Upper lobe of right lung (tissue), 1 donor: ENCODE measurements around the gene RNF34. TPM values are rescaled to one million over a fixed set of nuclear protein-coding genes. Genes with fewer than 3 reads are reported as not detected.

ENCODE experiments used
- ATAC-seq: fragments of 200-7000 bp; cut with Tn5 transposase; one replicate; pipeline ENCODE4 v1.9.1; 2020; ENCODE audit warnings: mild to moderate bottlenecking, moderate library complexity
- DNase-seq: peaks from one replicate; pipeline ENCODE4 v3.0.0-alpha.2; 2020
- H3K27ac ChIP-seq: fragments of 200-600 bp; one replicate; pipeline ENCODE4 v1.8.0; 2022
- H3K27me3 ChIP-seq: fragments of 200-600 bp; one replicate; pipeline ENCODE4 v1.8.0; 2022; ENCODE audit warnings: mild to moderate bottlenecking
- H3K36me3 ChIP-seq: fragments of 200-600 bp; one replicate; pipeline ENCODE4 v1.8.0; 2022
- H3K4me1 ChIP-seq: fragments of 200-600 bp; one replicate; pipeline ENCODE4 v1.8.0; 2022
- H3K4me3 ChIP-seq: fragments of 200-600 bp; one replicate; pipeline ENCODE4 v1.8.0; 2022; ENCODE audit warnings: mild to moderate bottlenecking
- H3K9me3 ChIP-seq: fragments of 200-600 bp; one replicate; pipeline ENCODE4 v1.8.0; 2022
- CTCF ChIP-seq: fragments of 200-600 bp; IDR thresholded peaks from one replicate; pipeline ENCODE4 v1.8.0; 2022; ENCODE audit warnings: antibody characterized with exemption
- intact Hi-C: fragments of 100-400 bp; cut with DNase I; formaldehyde crosslinking; loops from one replicate; pipeline ENCODE4 v1.11.0; 2022
- long read RNA-seq: library from polyadenylated mRNA; unstranded; transcript quantifications from one replicate; pipeline ENCODE4 v2.0.0, GENCODE V29; 2021
- total RNA-seq: library from RNA; stranded (reverse); fragmentation: NEBNext Ultra II Directional; extraction: Animal tissue kit (Norgen Biotek cat#: 25700); gene quantifications from one replicate; pipeline ENCODE4 v1.2.1, GENCODE V29; 2021
- donor health status: DM: no; HTN: yes; CAD: no; lungs with severe emphysema.

RNF34 gene, protein sequence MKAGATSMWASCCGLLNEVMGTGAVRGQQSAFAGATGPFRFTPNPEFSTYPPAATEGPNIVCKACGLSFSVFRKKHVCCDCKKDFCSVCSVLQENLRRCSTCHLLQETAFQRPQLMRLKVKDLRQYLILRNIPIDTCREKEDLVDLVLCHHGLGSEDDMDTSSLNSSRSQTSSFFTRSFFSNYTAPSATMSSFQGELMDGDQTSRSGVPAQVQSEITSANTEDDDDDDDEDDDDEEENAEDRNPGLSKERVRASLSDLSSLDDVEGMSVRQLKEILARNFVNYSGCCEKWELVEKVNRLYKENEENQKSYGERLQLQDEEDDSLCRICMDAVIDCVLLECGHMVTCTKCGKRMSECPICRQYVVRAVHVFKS
- 29.5 TPM for total RNA-seq
- long read RNA-seq, transcript RNF34-201 (6 exons, 2,066 nt): major isoform, 12 of 24 reads
- long read RNA-seq, partial matches to known transcripts: 0 of 24 reads
- long read RNA-seq, other reads (novel, unspliced or antisense): 10 of 24 reads

DNA sequence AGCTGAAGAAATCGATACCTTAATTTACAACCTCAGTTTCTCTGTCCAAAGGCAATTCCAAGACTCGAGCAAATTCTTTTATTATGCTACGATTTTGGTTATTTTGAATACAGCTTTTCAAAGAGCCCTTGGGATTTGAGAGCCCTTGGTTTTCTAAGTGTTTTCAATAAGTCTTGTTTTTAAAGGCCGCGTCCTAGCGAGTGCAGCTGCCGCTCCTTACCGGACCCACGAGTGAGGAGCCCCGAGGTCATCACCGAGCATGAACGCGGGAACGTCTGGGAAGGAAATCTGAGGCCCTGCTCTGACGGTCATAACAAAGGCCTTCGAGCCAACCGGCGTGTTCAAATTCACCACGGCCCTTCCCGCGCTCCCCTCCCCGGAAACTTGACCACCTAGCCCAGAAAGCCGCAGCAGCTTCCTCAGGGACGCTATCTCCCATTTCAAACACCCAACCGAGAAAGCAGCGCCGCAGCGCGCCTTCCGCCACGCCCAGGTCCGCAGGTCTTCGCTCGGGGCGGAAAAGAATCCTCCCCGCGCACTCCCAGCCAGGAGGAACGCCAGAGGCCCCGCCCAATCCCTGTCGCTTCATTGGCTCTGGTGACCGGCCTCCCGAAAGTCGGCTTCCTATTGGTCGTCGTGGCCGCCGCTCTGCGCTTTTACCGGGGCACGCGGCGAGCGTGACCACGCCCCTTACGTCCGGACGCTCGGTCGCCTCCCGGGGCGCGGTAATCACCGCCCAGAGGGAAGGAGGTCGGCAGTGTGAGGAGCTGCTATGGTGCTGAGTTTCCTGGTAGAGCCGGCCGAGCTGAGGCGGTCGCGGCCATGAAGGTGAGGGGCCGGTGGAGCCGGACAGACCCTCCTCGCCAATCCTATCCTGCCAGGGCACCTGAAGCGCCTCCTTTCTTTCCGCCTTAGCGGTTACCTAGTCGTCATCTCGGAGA lies at the start of gene RNF34:
TSS of gene RNF34 (plus strand) at position 728 of the 941 bp plus-strand sequence. CDS start at position 823, 95 bp downstream.
- intact Hi-C loops: no loop called here
- peaks cover 6% of the 10 kb centered on the region for H3K36me3 ChIP-seq
- peak; percentile 99 for ATAC-seq
- peak within 1 kb of the TSS; percentile 94 for H3K27ac ChIP-seq
- peak; percentile 100 for DNase-seq
- peaks cover 15% of the 10 kb centered on the region for H3K4me1 ChIP-seq
- no peaks in the 10 kb centered on the region for H3K27me3 ChIP-seq
- no peak for TF ChIP-seq CTCF
- no peaks in the 10 kb centered on the region for H3K9me3 ChIP-seq
- H3K4me3 ChIP-seq: peak within 1 kb of the TSS; percentile 98

DNA sequence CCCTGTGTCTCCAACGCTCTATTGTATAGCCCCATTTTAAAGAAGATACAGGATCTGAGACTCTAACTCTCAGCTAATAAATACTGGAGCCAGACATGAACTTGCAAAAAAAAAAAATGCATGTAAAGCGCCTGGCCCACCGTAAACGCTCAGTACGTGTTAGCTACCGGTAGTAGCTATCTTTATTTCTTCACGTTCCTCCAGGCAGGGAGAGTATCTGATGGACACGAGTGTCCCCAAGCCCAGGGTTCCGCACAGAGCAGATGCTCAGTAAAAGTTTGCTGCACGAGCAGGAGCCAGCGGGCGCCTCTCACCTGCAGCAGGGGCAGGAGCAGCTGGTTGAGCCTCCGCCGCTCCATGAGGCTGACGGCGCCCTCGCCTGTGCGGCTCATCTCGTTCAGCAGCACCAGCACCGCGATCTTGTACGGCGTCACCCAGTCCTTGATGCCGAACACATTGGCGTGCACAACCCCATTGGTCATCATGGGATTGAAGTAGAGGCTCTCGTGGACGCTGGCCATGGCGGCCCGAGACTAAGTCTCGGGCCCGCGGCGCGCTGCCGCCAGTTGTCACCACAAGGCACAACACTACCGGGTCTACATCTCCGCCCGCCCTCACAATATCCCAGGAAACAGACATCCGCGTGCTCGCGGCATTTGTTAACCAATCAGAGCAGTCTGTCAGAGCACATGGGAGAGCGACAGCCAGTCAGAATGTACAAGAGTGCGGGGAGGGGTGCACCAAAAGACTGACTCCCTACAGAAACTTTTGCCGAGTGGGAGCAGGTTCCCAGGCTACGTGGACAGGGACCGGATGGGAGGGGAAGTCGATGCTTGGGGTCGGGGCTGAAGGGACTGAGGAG lies 47.9 kb upstream of the RNF34 start, which contains the start of gene ANAPC5:
TSS of gene ANAPC5 (minus strand) at position 592 of the 862 bp plus-strand sequence. CDS start at position 521, 71 bp downstream.
- DNase-seq: peak; percentile 95
- H3K9me3 ChIP-seq: no peaks in the 10 kb centered on the region
- H3K4me1 ChIP-seq: peaks cover 25% of the 10 kb centered on the region
- peak; percentile 100 for ATAC-seq
- H3K36me3 ChIP-seq: peaks cover 6% of the 10 kb centered on the region
- peak within 1 kb of the TSS; percentile 95 for H3K27ac ChIP-seq
- peak within 1 kb of the TSS; percentile 99 for H3K4me3 ChIP-seq
- intact Hi-C loops: no loop called here
- H3K27me3 ChIP-seq: no peaks in the 10 kb centered on the region
- TF ChIP-seq CTCF: peak; percentile 5

DNA sequence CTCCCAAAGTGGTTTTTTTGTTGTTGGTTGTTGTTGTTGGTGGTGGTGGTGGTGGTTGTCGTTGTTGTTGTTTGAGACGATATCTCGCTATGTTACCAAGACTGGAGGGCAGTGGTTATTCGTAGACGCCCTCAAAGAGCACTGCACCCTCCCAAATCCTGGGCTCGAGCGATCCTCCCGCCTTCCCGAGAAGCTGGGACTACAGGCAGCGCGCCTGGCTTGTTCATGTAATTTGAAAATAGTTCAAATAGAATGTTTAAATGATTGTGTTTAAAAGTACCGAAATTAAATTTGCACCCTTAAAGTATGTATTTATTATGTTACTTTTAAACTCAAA lies 47.3 kb upstream of the RNF34 start:
- Histone ChIP-seq H3K27me3 (no peaks in the 10 kb centered on the region), H3K4me3 (peak overlapping the region; percentile 99), H3K9me3 (no peaks in the 10 kb centered on the region), H3K27ac (peak overlapping the region; percentile 95), H3K4me1 (peaks cover 25% of the 10 kb centered on the region), H3K36me3 (peaks cover under 1% of the 10 kb centered on the region)
- ATAC-seq (peak; percentile 55), DNase-seq (no peak)
- no peak for TF ChIP-seq CTCF
- intact Hi-C loops: no loop called here

DNA sequence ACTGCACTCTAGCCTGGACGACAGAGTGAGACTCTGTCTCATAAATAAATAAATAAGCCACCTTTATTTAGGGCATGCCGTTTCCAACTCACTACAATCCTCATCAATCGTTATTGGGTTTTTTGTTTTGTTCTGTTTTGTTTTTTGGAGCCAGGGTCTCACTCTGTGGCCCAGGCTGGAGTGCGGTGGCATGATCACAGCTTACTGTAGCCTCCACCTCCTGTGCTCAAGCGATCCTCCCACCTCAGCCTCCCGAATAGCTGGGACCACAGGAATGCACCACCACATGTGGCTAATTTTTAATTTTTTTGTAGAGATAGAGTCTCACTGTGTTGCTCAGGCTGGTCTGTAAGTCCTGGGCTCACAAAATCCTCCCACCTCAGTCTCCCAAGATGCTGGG lies 44.1 kb upstream of the RNF34 start:
- DNase-seq: no peak
- no peaks in the 10 kb centered on the region for H3K27me3 ChIP-seq
- intact Hi-C loops: no loop called here
- no peak for TF ChIP-seq CTCF
- no peak overlapping the region for H3K4me3 ChIP-seq
- no peak for ATAC-seq
- no peak overlapping the region for H3K27ac ChIP-seq
- no peaks in the 10 kb centered on the region for H3K36me3 ChIP-seq
- H3K4me1 ChIP-seq: peaks cover 14% of the 10 kb centered on the region
- H3K9me3 ChIP-seq: no peaks in the 10 kb centered on the region

DNA sequence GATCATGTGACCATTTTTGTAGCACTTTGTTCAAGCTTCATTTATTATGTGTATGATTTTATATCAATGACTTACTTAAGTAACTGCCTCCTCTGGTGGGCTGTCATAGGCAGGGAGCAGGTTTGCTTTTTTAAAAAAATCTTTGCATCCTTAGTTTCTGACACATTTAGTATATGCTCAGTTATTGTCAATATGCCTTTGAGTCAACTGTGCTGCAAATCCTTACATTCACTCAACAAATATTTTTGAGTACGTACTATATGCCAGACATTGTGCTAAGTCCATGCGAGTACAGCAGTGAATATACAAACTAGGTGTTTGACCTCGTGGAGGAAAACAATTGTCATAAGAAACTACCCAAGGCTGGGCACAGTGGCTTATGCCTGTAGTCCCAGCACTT lies 43.3 kb upstream of the RNF34 start:
- no peak for ATAC-seq
- intact Hi-C loops: no loop called here
- H3K27me3 ChIP-seq: no peaks in the 10 kb centered on the region

More for the DNA sequence above, 43.3 kb upstream of the RNF34 start:
- no peak for DNase-seq
- Histone ChIP-seq H3K4me1 (peaks cover 6% of the 10 kb centered on the region), H3K9me3 (no peaks in the 10 kb centered on the region), H3K4me3 (no peak overlapping the region), H3K27ac (no peak overlapping the region), H3K36me3 (no peaks in the 10 kb centered on the region)
- no peak for TF ChIP-seq CTCF
